ENCODE data around the gene OR6C65. TPM values are rescaled to one million over a fixed set of nuclear protein-coding genes. Genes with fewer than 3 reads are reported as not detected.

The OR6C65 gene
- total and polyA plus RNA-seq, 4 donors, result not detected

- Histone ChIP-seq H3K27ac (ENCODE audit: low read depth, low read length) (no peak within 1 kb of the TSS), H3K9me3 (ENCODE audit: control insufficient read depth, insufficient read depth, low read length) (no peaks in the 10 kb centered on the region), H3K36me3 (ENCODE audit: control insufficient read depth, insufficient read depth, low read length) (no peaks in the 10 kb centered on the region), H3K4me3 (ENCODE audit: low read depth, low read length) (no peak within 1 kb of the TSS), H3K4me1 (ENCODE audit: control insufficient read depth, insufficient read depth, low read length) (no peaks in the 10 kb centered on the region), H3K27me3 (ENCODE audit: control insufficient read depth, insufficient read depth, low read length) (no peaks in the 10 kb centered on the region)
- DNase-seq (ENCODE audit: low read depth in 4 of 6, low spot score in 6 of 6), result no peak
- no CpG with 5 or more reads among the region's 2 CpGs for WGBS (ENCODE audit: insufficient coverage)
These were observed 43.4 kb downstream of the OR6C65 start, which contains the start of gene OR6C2 for GRCh38 chr12:55443776-55444175. Gene OR6C2, plus strand, starts transcription at chr12:55444076. Its CDS starts 8,138 bp downstream, at chr12:55452214.

DNA sequence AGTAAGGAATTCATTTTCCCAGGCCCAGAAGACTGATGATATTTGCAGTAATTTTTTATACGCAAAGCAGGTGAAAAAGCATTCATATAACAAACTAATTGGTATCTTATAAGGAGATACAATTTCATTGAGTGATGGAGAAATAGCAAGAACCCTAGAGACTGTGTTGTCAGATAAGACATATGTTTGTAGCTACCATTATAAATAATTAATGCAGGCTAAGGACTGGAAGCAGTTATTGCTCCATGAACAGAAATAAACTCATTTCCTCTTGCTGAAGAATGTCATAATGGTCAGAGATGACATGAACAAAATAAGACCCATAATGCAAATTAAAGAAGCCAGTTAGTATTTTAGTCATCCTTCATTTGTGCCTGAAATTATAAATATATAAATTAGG is 45.0 kb downstream of the OR6C65 start:
- WGBS (ENCODE audit: insufficient coverage), result no CpG with 5 or more reads among the region's 1 CpG
- Histone ChIP-seq H3K4me1 (ENCODE audit: control insufficient read depth, insufficient read depth, low read length) (no peaks in the 10 kb centered on the region), H3K4me3 (ENCODE audit: low read depth, low read length) (no peak overlapping the region), H3K27ac (ENCODE audit: low read depth, low read length) (no peak overlapping the region), H3K27me3 (ENCODE audit: control insufficient read depth, insufficient read depth, low read length) (no peaks in the 10 kb centered on the region), H3K36me3 (ENCODE audit: control insufficient read depth, insufficient read depth, low read length) (no peaks in the 10 kb centered on the region), H3K9me3 (ENCODE audit: control insufficient read depth, insufficient read depth, low read length) (no peaks in the 10 kb centered on the region)
- peak in 1 of 6 donors; percentile 42 for DNase-seq (ENCODE audit: low read depth in 4 of 6, low spot score in 6 of 6)

DNA sequence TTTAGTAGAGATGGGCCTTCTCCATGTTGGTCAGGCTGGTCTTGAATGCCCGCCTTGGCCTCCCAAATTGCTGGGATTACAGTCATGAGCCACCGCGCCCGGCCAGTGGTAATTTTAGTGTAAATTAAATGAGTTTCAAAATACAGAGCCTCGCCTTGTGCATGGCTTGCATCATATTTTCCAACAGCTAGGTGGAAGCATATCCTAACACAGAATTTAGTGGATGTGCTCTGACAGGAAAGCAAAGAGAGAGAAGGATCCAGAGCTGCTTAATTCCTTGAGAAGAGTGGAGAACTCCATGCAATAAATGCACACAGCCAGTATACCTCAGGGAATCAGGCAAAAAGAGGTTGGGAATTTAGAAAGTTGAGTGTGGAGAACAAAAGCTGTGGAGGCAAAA is 46.0 kb downstream of the OR6C65 start:
- DNase-seq (ENCODE audit: low read depth in 4 of 6, low spot score in 6 of 6), result peak in 2 of 6 donors; percentile 8 to 20
- WGBS (ENCODE audit: insufficient coverage), result 98% methylated on average over 5 of the region's 5 CpGs

DNA sequence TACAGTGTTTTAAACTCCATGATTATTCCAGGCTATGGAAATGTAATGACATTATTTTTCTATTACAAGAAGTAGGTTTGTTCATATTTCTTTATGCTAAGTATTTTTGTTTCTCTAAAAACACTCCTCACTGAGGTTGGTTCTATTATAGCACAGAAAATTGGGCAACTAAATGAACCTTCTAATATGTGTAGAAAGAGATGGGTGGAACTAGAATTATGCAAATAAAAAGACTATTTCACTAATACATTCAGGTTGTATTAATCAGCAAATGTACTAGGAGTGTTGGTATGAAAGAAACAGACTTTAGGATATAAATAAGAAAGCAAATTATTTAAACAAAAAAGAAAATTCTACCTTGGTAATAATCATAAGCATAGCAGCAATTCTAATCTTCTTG is 48.5 kb downstream of the OR6C65 start:
- Histone ChIP-seq H3K27ac (ENCODE audit: low read depth, low read length) (no peak overlapping the region), H3K9me3 (ENCODE audit: control insufficient read depth, insufficient read depth, low read length) (no peaks in the 10 kb centered on the region), H3K4me1 (ENCODE audit: control insufficient read depth, insufficient read depth, low read length) (no peaks in the 10 kb centered on the region), H3K4me3 (ENCODE audit: low read depth, low read length) (no peak overlapping the region), H3K36me3 (ENCODE audit: control insufficient read depth, insufficient read depth, low read length) (no peaks in the 10 kb centered on the region), H3K27me3 (ENCODE audit: control insufficient read depth, insufficient read depth, low read length) (no peaks in the 10 kb centered on the region)
- no peak for DNase-seq (ENCODE audit: low read depth in 4 of 6, low spot score in 6 of 6)

More for the DNA sequence above, 46.0 kb downstream of the OR6C65 start:
- no peak overlapping the region for H3K4me3 ChIP-seq (ENCODE audit: low read depth, low read length)
- H3K27me3 ChIP-seq (ENCODE audit: control insufficient read depth, insufficient read depth, low read length), result no peaks in the 10 kb centered on the region
- no peaks in the 10 kb centered on the region for H3K36me3 ChIP-seq (ENCODE audit: control insufficient read depth, insufficient read depth, low read length)
- no peak overlapping the region for H3K27ac ChIP-seq (ENCODE audit: low read depth, low read length)
- H3K4me1 ChIP-seq (ENCODE audit: control insufficient read depth, insufficient read depth, low read length), result no peaks in the 10 kb centered on the region
- no peaks in the 10 kb centered on the region for H3K9me3 ChIP-seq (ENCODE audit: control insufficient read depth, insufficient read depth, low read length)

Other genes with a start within 250 kb of the OR6C65 start
- gene OR10A7, start 179.5 kb upstream of the OR6C65 start, total RNA-seq, result not detected
- not detected for gene OR10A7, start 179.5 kb upstream of the OR6C65 start, polyA plus RNA-seq (ENCODE audit: insufficient read length in 2 of 2)
- gene OR6C74, start 155.9 kb upstream of the OR6C65 start, total RNA-seq, result not detected
- not detected for gene OR6C74, start 155.9 kb upstream of the OR6C65 start, polyA plus RNA-seq (ENCODE audit: insufficient read length in 2 of 2)
- gene OR6C6, start 104.0 kb upstream of the OR6C65 start, total RNA-seq, result not detected
- under 1 TPM in 1 of 2 donors, not detected in 1; 0.17 TPM for gene OR6C6, start 104.0 kb upstream of the OR6C65 start, polyA plus RNA-seq (ENCODE audit: insufficient read length in 2 of 2)
- not detected for gene OR6C1, start 86.2 kb upstream of the OR6C65 start, total RNA-seq
- gene OR6C1, start 86.2 kb upstream of the OR6C65 start, polyA plus RNA-seq (ENCODE audit: insufficient read length in 2 of 2), result not detected
- gene OR6C3, start 69.8 kb upstream of the OR6C65 start, total RNA-seq, result not detected
- gene OR6C3, start 69.8 kb upstream of the OR6C65 start, polyA plus RNA-seq (ENCODE audit: insufficient read length in 2 of 2), result not detected
- not detected for gene OR6C75, start 37.6 kb upstream of the OR6C65 start, total RNA-seq
- under 1 TPM in 1 of 2 donors, not detected in 1; 0.11 TPM for gene OR6C75, start 37.6 kb upstream of the OR6C65 start, polyA plus RNA-seq (ENCODE audit: insufficient read length in 2 of 2)
- not detected for gene OR6C76, start 25.7 kb downstream of the OR6C65 start, total RNA-seq
- not detected for gene OR6C76, start 25.7 kb downstream of the OR6C65 start, polyA plus RNA-seq (ENCODE audit: insufficient read length in 2 of 2)
- gene OR6C2, start 43.5 kb downstream of the OR6C65 start, total RNA-seq, result not detected
- gene OR6C2, start 43.5 kb downstream of the OR6C65 start, polyA plus RNA-seq (ENCODE audit: insufficient read length in 2 of 2), result not detected
- gene OR6C70, start 69.6 kb downstream of the OR6C65 start, total RNA-seq, result not detected
- gene OR6C70, start 69.6 kb downstream of the OR6C65 start, polyA plus RNA-seq (ENCODE audit: insufficient read length in 2 of 2), result not detected
- not detected for gene OR6C68, start 91.8 kb downstream of the OR6C65 start, total RNA-seq
- not detected for gene OR6C68, start 91.8 kb downstream of the OR6C65 start, polyA plus RNA-seq (ENCODE audit: insufficient read length in 2 of 2)
- gene OR6C4, start 149.1 kb downstream of the OR6C65 start, total RNA-seq, result not detected
- gene OR6C4, start 149.1 kb downstream of the OR6C65 start, polyA plus RNA-seq (ENCODE audit: insufficient read length in 2 of 2), result not detected
- not detected for gene OR2AP1, start 171.9 kb downstream of the OR6C65 start, total RNA-seq
- gene OR2AP1, start 171.9 kb downstream of the OR6C65 start, polyA plus RNA-seq (ENCODE audit: insufficient read length in 2 of 2), result not detected
- not detected for gene OR10P1, start 236.4 kb downstream of the OR6C65 start, total RNA-seq
- not detected for gene OR10P1, start 236.4 kb downstream of the OR6C65 start, polyA plus RNA-seq (ENCODE audit: insufficient read length in 2 of 2)

Measured in spinal cord (tissue), 10 donors.